GM18505 (cell line): ENCODE results near the gene TRIM25.

Experiments
- ATAC-seq: cut with Tn5 transposase; IDR thresholded peaks from one replicate; pipeline ENCODE4 v1.9.1; 2021; ENCODE audit not compliant: unreplicated experiment
- POLR2A ChIP-seq: IDR thresholded peaks from 4 replicates; pipeline ENCODE4 v1.6.1; 2011; ENCODE audit warnings: borderline replicate concordance; ENCODE audit not compliant: insufficient read depth, insufficient read length; ENCODE audit errors: extremely low read depth

Gene TRIM25

DNA sequence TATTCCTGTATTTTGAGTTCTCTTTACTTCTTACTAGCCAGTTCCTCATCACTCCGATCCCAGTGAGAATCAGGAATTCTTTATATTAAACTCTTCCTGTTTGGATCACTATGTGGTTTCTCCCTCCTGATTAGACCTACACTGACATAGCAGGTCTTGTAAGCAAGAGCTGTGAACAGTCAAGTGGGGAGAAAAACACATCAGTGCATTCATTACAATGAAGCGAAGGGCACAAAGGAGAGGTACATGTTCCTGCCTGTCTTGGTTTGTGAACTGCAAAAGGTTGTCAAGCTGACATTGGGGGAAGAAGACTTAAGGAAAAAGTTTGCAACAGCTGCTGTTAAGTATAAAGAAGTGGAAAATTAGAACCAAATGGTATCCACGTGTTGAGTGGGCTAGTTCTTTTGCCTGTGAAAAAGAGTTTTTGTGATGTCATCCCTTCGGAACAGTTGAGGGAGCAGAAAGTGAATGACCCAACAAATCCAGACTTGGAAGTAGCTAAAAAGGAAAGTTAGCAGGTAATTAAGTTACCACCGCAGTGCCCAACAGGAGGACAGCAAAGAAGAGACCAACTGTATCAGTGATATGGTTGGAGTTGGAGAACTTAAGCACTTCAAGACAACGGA is 23.0 kb upstream of the TRIM25 start:
- ATAC-seq, result no peak
- TF ChIP-seq POLR2A, result no peak

GRCh38 chr17:56935461-56935860 is 21.6 kb upstream of the TRIM25 start:
- TF ChIP-seq POLR2A, result no peak
- ATAC-seq, result no peak

- TF ChIP-seq POLR2A, result no peak
- ATAC-seq, result no peak
These were observed 20.4 kb upstream of the TRIM25 start for GRCh38 chr17:56934280-56934679.

DNA sequence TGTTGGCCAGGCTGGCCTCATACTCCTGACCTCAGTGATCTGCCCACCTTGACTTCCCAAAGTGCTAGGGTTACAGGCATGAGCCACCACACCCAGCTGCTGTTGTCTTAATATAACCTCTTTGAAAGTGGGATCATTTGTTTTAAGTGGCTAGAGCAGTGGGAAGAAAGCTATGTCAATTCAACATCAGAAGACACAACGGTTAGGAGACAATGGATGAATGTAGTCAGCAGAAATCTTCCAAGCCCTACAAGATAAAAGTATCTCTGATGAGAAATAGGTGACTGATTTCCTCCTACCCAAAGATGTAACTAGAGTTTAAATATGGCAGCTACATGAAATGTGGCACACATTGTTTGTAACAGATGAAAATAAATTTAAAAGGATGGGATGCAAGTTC is 20.0 kb upstream of the TRIM25 start:
- no peak for TF ChIP-seq POLR2A
- no peak for ATAC-seq

GRCh38 chr17:56933151-56933745 is 19.4 kb upstream of the TRIM25 start:
- ATAC-seq, result no peak
- TF ChIP-seq POLR2A, result no peak

DNA sequence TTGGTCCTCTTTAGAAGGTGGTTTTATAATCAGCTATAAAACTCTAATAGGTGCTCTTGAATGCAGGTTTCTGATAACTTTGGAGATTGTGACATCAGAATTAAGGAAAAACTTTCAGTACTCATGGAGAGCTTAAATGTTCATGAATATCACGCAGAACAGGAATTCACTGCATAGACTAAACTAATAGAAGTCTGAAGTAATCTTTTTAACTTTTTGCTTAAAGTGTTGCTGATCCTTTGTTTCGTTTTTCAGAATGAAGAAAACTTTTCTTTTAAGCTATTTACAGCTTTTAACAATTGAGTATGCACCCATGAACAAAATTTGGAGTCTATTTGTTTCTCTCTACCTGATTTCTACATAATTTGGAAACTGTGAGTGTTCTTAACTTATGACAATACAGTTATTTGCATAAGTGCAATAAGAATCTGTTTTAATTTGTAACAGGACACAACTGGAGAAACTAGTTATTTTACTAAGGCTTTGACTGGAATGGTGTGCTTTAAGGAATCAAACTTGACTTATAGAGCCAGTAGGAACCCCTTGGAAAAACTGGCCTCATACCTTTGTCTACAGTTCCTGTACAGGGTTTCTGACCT is 17.0 kb upstream of the TRIM25 start:
- no peak for TF ChIP-seq POLR2A
- ATAC-seq, result no peak

DNA sequence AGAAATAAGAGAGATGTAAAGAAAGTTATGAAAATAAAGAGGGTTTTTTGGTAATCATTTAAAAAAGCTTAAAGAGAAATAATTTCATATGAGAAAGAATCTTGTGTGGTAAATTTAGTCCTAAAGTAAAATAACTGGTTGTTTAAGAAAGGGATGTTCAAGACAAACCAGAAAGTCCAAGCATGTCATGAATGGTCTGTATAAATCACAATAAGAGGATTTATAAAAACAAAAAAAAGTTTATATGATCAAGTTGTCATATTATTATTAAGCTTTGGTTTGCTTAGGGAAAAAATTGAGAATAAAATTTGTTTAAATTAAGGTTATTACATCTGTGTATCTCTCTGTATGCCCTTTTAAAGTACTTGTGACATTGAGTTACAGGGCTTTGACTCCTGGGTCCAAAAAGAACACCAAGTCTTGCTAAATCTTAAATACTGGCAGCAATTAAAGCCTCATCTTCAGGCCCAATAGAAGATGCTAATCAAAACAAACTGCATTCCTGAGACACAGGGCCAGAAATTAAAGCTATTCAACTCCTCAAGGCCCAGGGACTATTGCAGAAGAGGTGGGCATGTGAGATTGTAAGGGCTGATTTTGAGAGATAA is 15.6 kb upstream of the TRIM25 start:
- no peak for ATAC-seq
- no peak for TF ChIP-seq POLR2A

GRCh38 chr17:56928586-56928985 is 14.7 kb upstream of the TRIM25 start:
- no peak for TF ChIP-seq POLR2A
- ATAC-seq, result no peak

DNA sequence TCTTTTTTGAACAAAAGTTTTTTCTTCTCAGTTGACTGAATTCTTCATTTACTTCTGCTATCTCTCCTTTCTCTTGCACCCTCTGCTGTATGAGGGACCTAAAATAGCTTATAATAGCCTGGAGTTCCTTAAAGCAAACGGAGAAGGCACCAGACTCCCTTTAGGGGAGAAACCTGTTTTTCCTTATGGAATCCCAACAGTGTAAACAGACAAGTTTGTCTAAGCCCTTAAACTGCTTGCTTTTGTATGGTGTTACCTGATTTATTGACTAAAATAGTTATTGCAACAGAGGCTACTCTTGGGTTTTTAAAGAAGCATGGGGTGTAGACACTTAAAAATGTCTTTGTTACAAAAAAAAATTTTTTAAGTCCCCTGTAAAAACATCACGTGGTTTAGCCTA is 12.9 kb upstream of the TRIM25 start:
- no peak for ATAC-seq
- TF ChIP-seq POLR2A, result no peak

- no peak for ATAC-seq
- TF ChIP-seq POLR2A, result no peak
These were observed 12.4 kb upstream of the TRIM25 start for GRCh38 chr17:56926270-56926669.

DNA sequence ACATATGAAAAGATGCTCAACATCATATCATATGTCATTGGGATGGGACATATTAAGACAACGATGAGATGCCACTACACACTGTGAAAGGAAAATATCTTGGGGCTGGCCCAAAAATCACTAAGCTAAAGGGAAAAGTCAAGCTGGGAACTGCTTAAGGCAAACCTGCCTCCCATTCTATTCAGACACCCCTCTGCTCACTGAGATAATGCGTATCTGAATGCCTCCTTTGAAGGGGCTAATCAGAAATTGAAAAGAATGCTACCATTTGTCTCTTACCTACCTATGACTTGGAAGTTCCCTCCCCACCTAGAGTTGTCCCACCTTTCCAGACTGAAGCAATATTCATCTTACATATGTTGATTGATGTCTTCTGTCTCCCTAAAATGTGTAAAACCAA is 11.2 kb upstream of the TRIM25 start:
- no peak for TF ChIP-seq POLR2A
- no peak for ATAC-seq

- TF ChIP-seq POLR2A, result no peak
- ATAC-seq, result no peak
These were observed 5.9 kb upstream of the TRIM25 start for GRCh38 chr17:56919717-56920116.

DNA sequence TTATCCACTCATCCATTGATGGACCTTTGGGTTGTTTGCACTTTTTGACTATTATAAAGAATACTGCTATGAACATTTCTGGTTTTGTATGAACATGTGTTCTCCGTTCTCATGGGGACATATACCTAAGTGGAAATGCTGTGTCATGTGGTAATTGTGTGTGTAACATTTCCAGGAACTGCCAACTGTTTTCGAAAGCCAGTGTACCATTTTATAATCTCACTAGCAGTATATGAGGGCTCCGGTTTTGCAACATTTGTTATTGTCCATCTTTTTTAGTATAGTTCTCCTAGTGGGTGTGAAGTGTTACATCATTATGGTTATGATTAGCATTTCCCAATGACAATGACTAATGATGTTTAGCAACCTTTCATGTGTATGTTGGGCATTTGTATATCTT is 5.1 kb upstream of the TRIM25 start:
- ATAC-seq, result no peak
- TF ChIP-seq POLR2A, result no peak
